Mesenchymal stem cell (in vitro differentiated cells and primary cell): Measurements from ENCODE around the gene RNF44.
A peak's percentile ranks its signal among the peaks of the same experiment; 100 is the strongest.

ENCODE experiments used
- DNase-seq: peaks from one replicate; pipeline ENCODE4 v3.0.0-alpha.2; 2013
- H2AFZ ChIP-seq: one replicate; pipeline ENCODE4 v1.6.1; 2013; ENCODE audit warnings: low read depth, mild to moderate bottlenecking, control low read depth, inconsistent platforms, low read length, moderate library complexity
- H2AK5ac ChIP-seq: 2 replicates; pipeline ENCODE4 v1.6.1; 2013; ENCODE audit warnings: low read length, moderate library complexity, mild to moderate bottlenecking, inconsistent platforms; ENCODE audit not compliant: severe bottlenecking
- H2BK120ac ChIP-seq: one replicate; pipeline ENCODE4 v1.6.1; 2013; ENCODE audit warnings: low read depth, mild to moderate bottlenecking, inconsistent platforms, low read length, moderate library complexity
- H2BK12ac ChIP-seq, 2 experiments: one replicate each; pipeline ENCODE4 v1.6.1; 2013; ENCODE audit warnings: inconsistent platforms in 2 of 2, low read length in 2 of 2, mild to moderate bottlenecking in 2 of 2, moderate library complexity in 2 of 2, control low read depth in 1 of 2
- H2BK15ac ChIP-seq: one replicate; pipeline ENCODE4 v1.6.1; 2013; ENCODE audit warnings: mild to moderate bottlenecking, low read depth, inconsistent platforms; ENCODE audit not compliant: poor library complexity, severe bottlenecking
- H2BK5ac ChIP-seq: 2 replicates; pipeline ENCODE4 v1.6.1; 2013; ENCODE audit warnings: low read depth, mild to moderate bottlenecking, low read length, control low read depth, inconsistent platforms; ENCODE audit not compliant: poor library complexity, severe bottlenecking
- H3K14ac ChIP-seq, 2 experiments: one replicate each; pipeline ENCODE4 v1.6.1; 2013; ENCODE audit warnings: inconsistent platforms in 2 of 2, low read length in 2 of 2, control low read depth in 1 of 2, mild to moderate bottlenecking in 1 of 2, moderate library complexity in 1 of 2
- H3K18ac ChIP-seq, 2 experiments: one replicate each; pipeline ENCODE4 v1.6.1; 2013; ENCODE audit warnings: inconsistent platforms in 2 of 2, low read length in 2 of 2, control low read depth in 1 of 2, low read depth in 1 of 2, mild to moderate bottlenecking in 1 of 2
- H3K23ac ChIP-seq, 2 experiments: one replicate each; pipeline ENCODE4 v1.6.1; 2013; ENCODE audit warnings: inconsistent platforms in 2 of 2, low read length in 2 of 2, mild to moderate bottlenecking in 2 of 2, moderate library complexity in 2 of 2, control low read depth in 1 of 2
- H3K27ac ChIP-seq: 2 replicates; pipeline ENCODE4 v1.5.1; 2013; ENCODE audit warnings: mild to moderate bottlenecking, moderate library complexity, low read length, control low read depth, inconsistent platforms; ENCODE audit not compliant: poor library complexity, severe bottlenecking
- H3K27me3 ChIP-seq, 2 experiments: 2 replicates each; pipeline versions ENCODE4 v1.6.1 to v1.7.0; 2013; ENCODE audit warnings: low read length in 2 of 2, mild to moderate bottlenecking in 2 of 2, moderate library complexity in 2 of 2, control low read depth in 1 of 2, inconsistent platforms in 1 of 2; ENCODE audit not compliant: control insufficient read depth in 1 of 2, insufficient read depth in 1 of 2
- H3K36me3 ChIP-seq, 2 experiments: 2 replicates each; pipeline versions ENCODE4 v1.6.1 to v1.7.0; 2013; ENCODE audit warnings: low read length in 2 of 2, control low read depth in 1 of 2, inconsistent platforms in 1 of 2, low read depth in 1 of 2, mild to moderate bottlenecking in 1 of 2; ENCODE audit not compliant: insufficient read depth in 2 of 2, control insufficient read depth in 1 of 2
- H3K4ac ChIP-seq, 2 experiments: one replicate each; pipeline ENCODE4 v1.6.1; 2013; ENCODE audit warnings: inconsistent platforms in 2 of 2, low read length in 2 of 2, mild to moderate bottlenecking in 2 of 2, moderate library complexity in 2 of 2, control low read depth in 1 of 2, low read depth in 1 of 2
- H3K4me1 ChIP-seq: 2 replicates; pipeline ENCODE4 v1.6.1; 2013; ENCODE audit warnings: low read depth, low read length, control low read depth; ENCODE audit not compliant: control insufficient read depth, insufficient read depth
- H3K4me2 ChIP-seq: 2 replicates; pipeline ENCODE4 v1.6.1; 2013; ENCODE audit warnings: low read length, mild to moderate bottlenecking, inconsistent platforms; ENCODE audit not compliant: poor library complexity, severe bottlenecking
- H3K4me3 ChIP-seq, 2 experiments: 2 replicates each; pipeline versions ENCODE4 v1.5.1 to v1.7.0; 2013; ENCODE audit warnings: low read length in 2 of 2, mild to moderate bottlenecking in 2 of 2, control low read depth in 1 of 2, low read depth in 1 of 2; ENCODE audit not compliant: insufficient read depth in 1 of 2
- H3K79me1 ChIP-seq: replicated peaks from 2 replicates; pipeline ENCODE4 v1.6.1; 2013; ENCODE audit warnings: mild to moderate bottlenecking, control low read depth, low read length, inconsistent platforms; ENCODE audit not compliant: poor library complexity, severe bottlenecking
- H3K9ac ChIP-seq: 2 replicates; pipeline ENCODE4 v1.7.0; 2013; ENCODE audit warnings: mild to moderate bottlenecking, low read length, moderate library complexity
- H3K9me3 ChIP-seq: 2 replicates; pipeline ENCODE4 v1.7.0; 2013; ENCODE audit warnings: mild to moderate bottlenecking, low read length; ENCODE audit not compliant: control insufficient read depth
- H4K8ac ChIP-seq: one replicate; pipeline ENCODE4 v1.6.1; 2013; ENCODE audit warnings: inconsistent platforms, mild to moderate bottlenecking, low read length, moderate library complexity
- H4K91ac ChIP-seq: one replicate; pipeline ENCODE4 v1.6.1; 2013; ENCODE audit warnings: mild to moderate bottlenecking, low read length, inconsistent platforms
- WGBS: methylation state at CpG from one replicate; pipeline ENCODE4 v1.1.7; 2013; ENCODE audit warnings: mixed read lengths; 5-methylcytosine and 5-hydroxymethylcytosine counted together

Gene RNF44

DNA sequence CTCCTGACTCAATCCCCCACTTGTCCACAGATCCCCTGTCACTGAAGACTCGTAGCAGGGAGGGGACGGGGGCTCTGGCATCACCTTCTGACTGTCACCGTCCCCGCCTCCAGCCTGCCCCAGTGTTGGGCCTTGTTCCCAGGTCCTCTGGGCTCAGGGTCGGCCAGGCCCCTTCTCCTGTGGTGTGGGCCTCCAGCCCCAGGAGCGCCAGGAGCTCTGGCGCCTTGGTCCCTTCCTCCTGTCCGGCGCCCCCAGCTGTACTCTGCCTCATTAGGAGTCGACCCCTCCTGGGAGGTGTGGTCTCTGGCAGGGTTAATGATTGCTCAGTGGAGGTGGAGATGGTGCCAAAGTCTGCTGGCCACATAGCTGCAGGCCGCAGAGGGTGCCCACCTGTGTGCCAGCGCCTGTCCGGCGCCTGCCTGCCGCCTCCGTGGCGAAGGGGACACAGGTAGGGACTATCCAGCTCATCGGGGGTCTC is 11.8 kb upstream of the RNF44 start, which contains the start of gene CDHR2:
Gene CDHR2 (plus strand): TSS at position 376 of the 478 bp plus-strand sequence. CDS start 16,011 bp downstream, outside the sequence.
- Histone ChIP-seq H3K36me3 (no peaks in the 10 kb centered on the region), H3K14ac (peak within 1 kb of the TSS in 1 of 2 experiments; percentile 41), H3K27ac (no peak within 1 kb of the TSS), H3K4me1 (peaks cover 15% of the 10 kb centered on the region), H3K79me1 (peaks cover 3% of the 10 kb centered on the region), H3K23ac (no peak within 1 kb of the TSS), H4K91ac (peak within 1 kb of the TSS; percentile 18), H3K4me2 (no peak within 1 kb of the TSS), H3K4ac (no peak within 1 kb of the TSS), H2BK5ac (no peak within 1 kb of the TSS), H2BK12ac (no peak within 1 kb of the TSS), H3K27me3 (peaks cover 3 to 17% of the 10 kb centered on the region in 2 experiments), H2AK5ac (no peak within 1 kb of the TSS), H2BK120ac (no peak within 1 kb of the TSS), H3K9ac (no peak within 1 kb of the TSS), H2BK15ac (no peak within 1 kb of the TSS), H3K4me3 (no peak within 1 kb of the TSS), H2AFZ (no peak within 1 kb of the TSS), H3K9me3 (no peaks in the 10 kb centered on the region), H3K18ac (no peak within 1 kb of the TSS), H4K8ac (peak within 1 kb of the TSS; percentile 19)
- no peak for DNase-seq
- 83% methylated on average over 18 of the region's 18 CpGs for WGBS

GRCh38 chr5:176547802-176548201 is 10.6 kb upstream of the RNF44 start:
- no peak overlapping the region for H3K23ac ChIP-seq

DNA sequence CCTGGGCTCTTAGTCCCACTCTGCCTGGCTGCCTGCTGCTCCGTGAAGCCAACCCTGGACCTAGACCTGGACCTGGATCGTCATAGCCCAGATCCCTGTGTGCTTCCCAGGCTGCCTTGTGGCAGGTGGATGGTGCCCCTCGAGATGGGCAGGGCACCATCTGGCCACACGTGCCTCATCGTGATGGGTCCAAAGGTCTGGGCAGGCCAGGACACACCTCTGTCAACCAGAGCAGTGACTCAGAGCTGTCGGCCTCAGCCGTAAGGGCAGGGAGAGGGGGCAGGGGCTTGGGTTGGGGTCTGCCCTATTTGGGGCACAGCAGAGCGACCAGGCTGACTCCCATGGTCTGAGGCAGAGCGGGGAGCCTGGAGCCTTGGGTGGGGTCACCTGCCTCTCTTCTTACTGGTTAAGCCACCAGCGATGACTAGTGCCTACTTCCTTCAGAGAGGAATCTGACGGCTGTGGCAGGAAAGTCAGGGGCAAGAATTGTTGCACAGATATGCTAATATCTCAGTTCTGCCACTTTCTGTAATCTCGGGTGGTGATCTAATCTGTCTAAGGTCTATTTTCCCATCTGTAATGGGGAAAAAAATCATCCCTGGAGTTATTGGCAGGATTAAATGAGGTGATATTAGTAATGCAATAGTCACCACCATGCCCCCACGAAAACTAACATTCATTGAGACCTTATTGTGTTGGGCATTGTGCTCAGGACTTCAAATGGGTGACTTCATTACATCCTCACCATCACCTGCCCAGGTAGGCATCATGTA is 8.7 kb upstream of the RNF44 start:
- no peak overlapping the region for H2BK120ac ChIP-seq
- no peak overlapping the region for H3K4me2 ChIP-seq
- H4K8ac ChIP-seq = no peak overlapping the region
- H3K79me1 ChIP-seq = peaks cover 5% of the 10 kb centered on the region
- WGBS = 84% methylated on average over 13 of the region's 13 CpGs
- no peak for DNase-seq
- H4K91ac ChIP-seq = no peak overlapping the region
- H3K9me3 ChIP-seq = no peaks in the 10 kb centered on the region
- H2BK15ac ChIP-seq = no peak overlapping the region
- H3K9ac ChIP-seq = no peak overlapping the region
- no peak overlapping the region for H3K27ac ChIP-seq
- no peak overlapping the region for H3K18ac ChIP-seq
- no peak overlapping the region for H2AK5ac ChIP-seq
- no peak overlapping the region for H3K23ac ChIP-seq
- no peak overlapping the region for H3K4ac ChIP-seq
- no peak overlapping the region for H2BK12ac ChIP-seq
- no peaks in the 10 kb centered on the region for H3K36me3 ChIP-seq
- no peaks in the 10 kb centered on the region for H3K27me3 ChIP-seq
- H3K4me1 ChIP-seq = peaks cover 34% of the 10 kb centered on the region
- no peak overlapping the region for H3K4me3 ChIP-seq
- H2BK5ac ChIP-seq = no peak overlapping the region
- no peak overlapping the region for H2AFZ ChIP-seq
- H3K14ac ChIP-seq = no peak overlapping the region

More at GRCh38 chr5:176547802-176548201, 10.6 kb upstream of the RNF44 start:
- Histone ChIP-seq H2AK5ac (no peak overlapping the region), H4K91ac (no peak overlapping the region), H2BK5ac (no peak overlapping the region), H3K4me2 (no peak overlapping the region), H3K4me1 (peaks cover 15% of the 10 kb centered on the region), H2AFZ (no peak overlapping the region), H3K36me3 (no peaks in the 10 kb centered on the region), H2BK15ac (no peak overlapping the region), H2BK120ac (no peak overlapping the region), H2BK12ac (no peak overlapping the region), H3K4me3 (no peak overlapping the region), H3K4ac (no peak overlapping the region), H3K79me1 (peaks cover 3% of the 10 kb centered on the region), H3K9ac (no peak overlapping the region), H3K9me3 (no peaks in the 10 kb centered on the region), H3K27ac (no peak overlapping the region), H3K14ac (no peak overlapping the region), H4K8ac (no peak overlapping the region), H3K27me3 (peaks cover 3 to 10% of the 10 kb centered on the region in 2 experiments), H3K18ac (no peak overlapping the region)
- peak; percentile 59 for DNase-seq
- WGBS = 82% methylated on average over 7 of the region's 8 CpGs

DNA sequence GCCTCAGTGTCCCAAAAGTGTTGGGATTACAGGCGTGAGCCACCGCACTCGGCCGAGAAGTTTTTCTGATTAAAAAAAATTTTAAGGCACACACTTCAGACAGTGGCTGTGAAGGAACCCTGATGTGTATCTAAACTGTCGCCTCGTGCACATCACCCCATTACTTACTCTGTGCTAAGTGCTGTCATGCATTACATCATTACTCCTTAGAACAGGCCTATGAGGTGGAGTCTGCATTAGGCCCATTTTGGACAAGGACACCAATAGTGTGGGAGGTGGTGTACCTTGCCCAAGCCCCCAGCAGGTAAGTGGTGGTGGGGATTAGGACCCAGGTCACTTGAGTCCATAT is 8.2 kb upstream of the RNF44 start:
- H2BK5ac ChIP-seq = no peak overlapping the region
- no peak overlapping the region for H3K9ac ChIP-seq
- DNase-seq = no peak
- H3K36me3 ChIP-seq = no peaks in the 10 kb centered on the region
- H3K23ac ChIP-seq = no peak overlapping the region
- H3K9me3 ChIP-seq = no peaks in the 10 kb centered on the region
- H3K27ac ChIP-seq = no peak overlapping the region
- no peak overlapping the region for H3K14ac ChIP-seq
- H3K79me1 ChIP-seq = peaks cover 5% of the 10 kb centered on the region
- H3K27me3 ChIP-seq = no peaks in the 10 kb centered on the region
- H2AK5ac ChIP-seq = no peak overlapping the region
- H3K4me2 ChIP-seq = no peak overlapping the region
- no peak overlapping the region for H3K4me3 ChIP-seq
- no peak overlapping the region for H2AFZ ChIP-seq
- no peak overlapping the region for H3K18ac ChIP-seq
- no peak overlapping the region for H3K4ac ChIP-seq
- H2BK15ac ChIP-seq = no peak overlapping the region
- H2BK12ac ChIP-seq = no peak overlapping the region
- H4K91ac ChIP-seq = no peak overlapping the region
- 98% methylated on average over 6 of the region's 6 CpGs for WGBS
- H4K8ac ChIP-seq = no peak overlapping the region
- H2BK120ac ChIP-seq = no peak overlapping the region
- H3K4me1 ChIP-seq = peaks cover 35% of the 10 kb centered on the region
